Iris pigment epithelial cell (primary cell): Measurements from ENCODE around the gene PDCD1LG2.

ENCODE experiments used
- DNase-seq: peaks from one replicate; pipeline ENCODE4 v3.0.0-alpha.2; 2011; ENCODE audit warnings: low read depth

Gene PDCD1LG2

GRCh38 chr9:5611321-5612184, 101.2 kb downstream of the PDCD1LG2 start:
- DNase-seq, result no peak

DNA sequence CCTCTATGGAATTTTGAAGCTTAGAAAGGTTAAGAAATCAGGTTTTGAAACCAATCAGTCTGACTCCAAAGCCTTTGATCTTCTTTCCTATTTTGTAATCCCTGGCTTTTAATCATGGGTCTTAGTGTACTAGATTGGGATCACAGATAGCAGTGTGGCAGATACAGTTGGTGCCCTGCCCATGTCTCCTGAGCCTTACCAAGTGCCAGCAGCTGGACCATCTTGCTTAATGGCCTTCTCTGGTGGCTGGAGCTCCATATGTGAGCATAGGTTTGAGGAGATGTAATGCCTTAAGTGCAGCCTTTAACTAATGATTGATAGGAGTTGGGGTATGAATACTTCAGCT, 101.8 kb downstream of the PDCD1LG2 start:
- no peak for DNase-seq

GRCh38 chr9:5614192-5614591, 103.9 kb downstream of the PDCD1LG2 start:
- DNase-seq, result no peak

GRCh38 chr9:5614985-5615384, 104.7 kb downstream of the PDCD1LG2 start:
- DNase-seq, result no peak

GRCh38 chr9:5617749-5618148, 107.4 kb downstream of the PDCD1LG2 start:
- DNase-seq, result no peak

GRCh38 chr9:5620494-5620893, 110.2 kb downstream of the PDCD1LG2 start:
- DNase-seq, result no peak
